ENCODE results near the gene SCAPER.
"Not testable (repeated sequence)": the region's sequence is repeated elsewhere in the genome, so short reads cannot be mapped to it uniquely, and the experiment has no call there.

The SCAPER gene

DNA sequence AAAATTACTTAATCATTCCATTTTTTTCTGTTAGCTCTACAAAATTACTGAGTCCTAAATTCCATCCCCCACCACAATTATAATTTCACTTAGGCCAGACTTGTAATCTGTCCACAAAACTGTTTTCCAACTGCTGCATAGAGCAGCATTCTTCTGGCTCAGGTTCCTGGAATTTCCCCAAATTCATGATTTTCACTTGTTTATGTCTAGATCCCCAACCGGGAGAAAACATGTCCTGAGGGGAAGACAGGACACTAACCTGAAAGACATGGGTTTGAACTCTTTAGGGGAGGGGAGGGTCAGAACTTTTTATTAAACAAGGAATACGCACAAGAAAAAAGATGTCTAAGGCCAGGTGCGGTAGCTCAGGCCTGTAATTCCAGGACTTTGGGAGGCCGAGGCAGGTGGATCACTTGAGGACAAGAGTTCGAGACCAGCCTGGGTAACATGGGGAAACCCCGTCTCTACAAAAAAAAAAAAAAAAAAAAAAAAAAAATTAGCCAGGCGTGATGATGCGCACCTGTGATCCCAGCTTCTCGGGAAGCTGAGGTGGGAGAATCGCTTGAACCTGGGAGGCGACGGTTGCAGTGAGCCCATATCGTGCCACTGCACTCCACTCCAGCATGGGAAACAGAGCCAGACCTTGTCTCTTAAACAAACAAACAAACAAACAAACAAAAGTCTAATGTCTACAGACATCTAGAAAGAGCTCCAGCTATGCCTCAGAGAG lies 595.4 kb downstream of the SCAPER start:
- no peak for DNase-seq

DNA sequence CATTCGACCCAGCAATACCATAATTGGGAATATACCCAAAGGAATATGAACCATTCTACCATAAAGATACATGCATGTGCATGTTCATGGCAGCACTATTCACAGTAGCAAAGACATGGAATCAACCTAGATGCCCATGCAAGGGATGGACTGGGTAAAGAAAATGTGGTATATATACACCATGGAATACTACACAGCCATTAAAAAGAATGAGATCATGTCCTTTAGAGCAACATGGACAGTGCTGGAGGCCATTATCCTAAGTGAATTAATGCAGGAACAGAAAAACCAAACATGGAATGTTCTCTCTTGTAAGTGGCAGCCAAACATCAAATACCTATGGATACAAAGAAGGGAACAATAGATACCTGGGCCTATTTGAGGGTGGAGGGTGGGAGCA lies 601.2 kb downstream of the SCAPER start:
- no peak for DNase-seq

DNA sequence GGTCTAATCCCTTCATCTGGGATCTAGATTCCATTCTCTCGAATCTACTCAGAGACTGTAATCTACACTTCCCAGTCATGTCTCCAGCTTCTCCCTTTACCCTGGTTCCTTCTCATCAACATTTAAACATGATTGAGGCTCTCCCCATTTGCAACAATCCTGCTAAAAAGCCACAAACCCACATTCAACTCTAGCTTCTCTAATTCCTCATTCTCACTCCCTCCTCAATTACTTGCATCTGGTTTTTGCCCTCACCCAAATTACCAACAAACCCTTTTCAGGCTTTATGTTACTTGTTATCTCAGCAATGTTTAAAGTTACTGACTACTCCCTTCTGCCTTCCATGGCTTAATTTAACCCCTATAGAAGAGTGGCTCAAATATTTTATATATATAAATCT lies 605.4 kb downstream of the SCAPER start:
- no peak for DNase-seq

DNA sequence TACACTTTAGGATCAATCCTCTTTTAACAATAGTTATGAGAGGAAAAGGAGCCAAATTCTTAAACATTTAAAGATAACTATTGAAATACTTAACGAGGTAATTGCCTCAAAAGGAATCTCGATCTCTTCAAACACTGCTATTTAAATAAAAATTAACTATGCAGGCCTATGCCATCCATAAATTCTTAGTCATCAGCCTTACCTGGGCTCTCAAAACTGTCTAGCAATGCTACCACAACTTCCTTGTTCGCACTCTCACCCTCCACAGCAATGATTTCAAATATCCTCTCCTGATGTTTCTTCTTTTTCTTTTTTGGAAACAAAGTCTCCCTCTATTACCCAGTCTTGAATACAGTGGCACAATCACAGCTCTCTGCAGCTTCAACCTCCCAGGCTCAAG lies 606.2 kb downstream of the SCAPER start:
- no peak for DNase-seq

DNA sequence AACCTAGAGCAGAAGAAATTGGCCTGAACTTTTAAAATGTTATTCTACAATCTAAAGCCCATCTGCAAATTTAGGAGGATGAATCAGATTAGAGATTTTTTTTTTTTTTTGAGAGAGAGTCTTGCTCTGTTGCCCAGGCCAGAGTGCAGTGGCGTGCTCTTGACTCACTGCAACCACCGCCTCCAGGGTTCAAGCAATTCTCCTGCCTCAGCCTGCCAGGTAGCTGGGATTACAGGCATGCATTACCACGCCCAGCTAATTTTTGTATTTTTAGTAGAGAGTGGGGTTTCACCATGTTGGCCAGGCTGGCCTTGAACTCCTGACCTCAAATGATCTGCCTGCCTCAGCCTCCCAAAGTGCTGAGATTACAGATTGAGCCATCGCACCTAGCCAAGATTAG lies 607.2 kb downstream of the SCAPER start:
- DNase-seq = not testable (repeated sequence)

Data from NCI-H748 treated with DMSO at 0.1 percent for 48 hours (cell line).